Loucy (cell line): ENCODE measurements around the gene RPN2.
A peak's percentile ranks its signal among the peaks of the same experiment; 100 is the strongest.

Experiments
- H2AFZ ChIP-seq: fragments of 200-600 bp; sonication (generic); 2 replicates; pipeline ENCODE4 v1.6.0; 2016; ENCODE audit warnings: antibody characterized with exemption, mild to moderate bottlenecking, low read length, moderate library complexity
- H3F3A ChIP-seq: fragments of 200-600 bp; 2 replicates; pipeline ENCODE4 v1.6.0; 2016; ENCODE audit warnings: antibody characterized with exemption, low read depth, mild to moderate bottlenecking
- H3K27me3 ChIP-seq: fragments of 200-600 bp; sonication (generic); 2 replicates; pipeline ENCODE4 v1.6.1; 2014; ENCODE audit warnings: low read length, mild to moderate bottlenecking; ENCODE audit not compliant: insufficient read depth, poor library complexity, severe bottlenecking
- H3K36me3 ChIP-seq: fragments of 200-600 bp; sonication (generic); 2 replicates; pipeline ENCODE4 v1.6.1; 2016; ENCODE audit warnings: low read length; ENCODE audit not compliant: insufficient read depth
- H3K4me1 ChIP-seq: fragments of 200-600 bp; sonication (generic); 2 replicates; pipeline ENCODE4 v1.5.1; 2014; ENCODE audit warnings: low read length, mild to moderate bottlenecking; ENCODE audit not compliant: insufficient read depth, poor library complexity, severe bottlenecking
- H3K4me2 ChIP-seq: fragments of 200-600 bp; sonication (generic); 2 replicates; pipeline ENCODE4 v1.6.0; 2014; ENCODE audit warnings: antibody characterized with exemption, low read length, low read depth, mild to moderate bottlenecking; ENCODE audit not compliant: poor library complexity, severe bottlenecking
- H3K4me3 ChIP-seq: fragments of 200-600 bp; sonication (generic); 2 replicates; pipeline ENCODE4 v1.5.1; 2014; ENCODE audit warnings: low read length, mild to moderate bottlenecking, mixed read lengths; ENCODE audit not compliant: poor library complexity, severe bottlenecking
- H3K79me2 ChIP-seq: fragments of 200-600 bp; sonication (generic); 2 replicates; pipeline ENCODE4 v1.6.1; 2014; ENCODE audit warnings: low read length; ENCODE audit not compliant: insufficient read depth
- H3K9ac ChIP-seq: fragments of 200-600 bp; sonication (generic); 2 replicates; pipeline ENCODE4 v1.6.0; 2014; ENCODE audit warnings: mild to moderate bottlenecking, low read depth, low read length, moderate library complexity; ENCODE audit not compliant: poor library complexity, severe bottlenecking
- H3K9me2 ChIP-seq: fragments of 200-600 bp; sonication (generic); replicated peaks from 2 replicates; pipeline ENCODE4 v1.6.1; 2016; ENCODE audit warnings: low read depth, low read length, mixed read lengths
- H3K9me3 ChIP-seq: fragments of 200-600 bp; sonication (generic); 2 replicates; pipeline ENCODE4 v1.6.1; 2014; ENCODE audit warnings: mild to moderate bottlenecking, antibody characterized with exemption, low read length, low read depth; ENCODE audit not compliant: insufficient read depth
- H4K20me1 ChIP-seq: fragments of 200-600 bp; sonication (generic); 2 replicates; pipeline ENCODE4 v1.6.0; 2014; ENCODE audit warnings: antibody characterized with exemption, low read length, mild to moderate bottlenecking; ENCODE audit not compliant: insufficient read depth, poor library complexity, severe bottlenecking
- EZH2phosphoT487 ChIP-seq: fragments of 200-600 bp; IDR thresholded peaks from 2 replicates; pipeline ENCODE4 v1.6.1; 2018; ENCODE audit warnings: antibody characterized with exemption, mild to moderate bottlenecking, moderate library complexity, borderline replicate concordance
- TF ChIP-seq, protein P1 (sequence below): fragments of 200-600 bp; sonication (generic); conservative IDR thresholded peaks from 2 replicates; pipeline ENCODE4 v1.5.1; 2014; ENCODE audit warnings: mild to moderate bottlenecking, antibody characterized with exemption, low read length

RPN2 gene

DNA sequence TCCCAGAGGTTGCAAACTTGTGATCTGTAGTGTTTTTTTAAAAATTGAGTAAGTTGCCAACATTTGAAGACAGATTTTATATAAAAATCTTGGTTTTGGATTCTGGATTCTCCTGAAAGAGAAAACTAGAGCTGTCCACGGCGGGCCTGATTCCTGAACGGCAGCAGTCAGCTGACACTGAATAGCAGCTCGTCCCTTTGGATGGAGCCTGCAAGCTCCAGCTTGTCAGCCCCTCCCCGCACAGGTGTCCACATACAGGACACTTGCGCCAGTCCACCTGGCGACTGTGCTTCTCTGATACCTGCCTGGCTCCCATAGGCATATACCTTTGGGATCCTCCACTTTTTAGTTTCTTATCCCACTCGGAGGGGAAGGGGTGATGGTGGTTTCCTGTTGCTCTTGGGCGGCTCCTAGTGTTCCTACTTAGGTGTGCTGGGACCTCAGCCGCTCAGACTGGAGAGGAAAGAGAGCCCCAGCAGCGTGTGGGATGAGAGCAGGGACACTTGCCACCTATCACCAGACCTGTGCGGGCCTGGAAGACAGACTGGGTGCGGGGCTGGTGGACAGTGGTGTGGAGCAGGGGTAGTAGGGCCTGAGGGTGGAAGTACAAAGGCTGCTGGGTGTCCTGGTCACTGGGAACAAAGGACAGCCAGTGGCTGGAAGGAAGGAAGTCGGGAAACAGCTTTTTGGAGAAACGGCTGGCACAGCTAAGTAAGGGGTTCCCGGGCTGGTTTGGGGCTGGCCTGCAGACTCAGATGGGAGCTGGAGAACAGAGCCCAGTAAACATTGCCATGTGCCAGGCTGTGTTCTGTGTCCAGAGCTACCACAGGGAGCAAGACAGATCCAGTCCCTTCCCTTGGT, 64.2 kb downstream of the RPN2 start:
- H3K36me3 ChIP-seq, result peaks cover 55% of the 10 kb centered on the region; the same call in 1 of the 2 replicates

GRCh38 chr20:37243937-37244571, 64.9 kb downstream of the RPN2 start:
- Histone ChIP-seq H3K9me2 (no peaks in the 10 kb centered on the region), H3K4me2 (no peak overlapping the region), H3K36me3 (peaks cover 48% of the 10 kb centered on the region; the same call in 1 of the 2 replicates), H4K20me1 (no peaks in the 10 kb centered on the region), H3K9me3 (no peaks in the 10 kb centered on the region), H3K79me2 (no peaks in the 10 kb centered on the region), H3F3A (no peaks in the 10 kb centered on the region), H3K4me3 (no peak overlapping the region), H3K4me1 (peaks cover 3% of the 10 kb centered on the region), H3K27me3 (no peaks in the 10 kb centered on the region), H2AFZ (no peak overlapping the region), H3K9ac (no peak overlapping the region)
- TF ChIP-seq, protein P1, sequence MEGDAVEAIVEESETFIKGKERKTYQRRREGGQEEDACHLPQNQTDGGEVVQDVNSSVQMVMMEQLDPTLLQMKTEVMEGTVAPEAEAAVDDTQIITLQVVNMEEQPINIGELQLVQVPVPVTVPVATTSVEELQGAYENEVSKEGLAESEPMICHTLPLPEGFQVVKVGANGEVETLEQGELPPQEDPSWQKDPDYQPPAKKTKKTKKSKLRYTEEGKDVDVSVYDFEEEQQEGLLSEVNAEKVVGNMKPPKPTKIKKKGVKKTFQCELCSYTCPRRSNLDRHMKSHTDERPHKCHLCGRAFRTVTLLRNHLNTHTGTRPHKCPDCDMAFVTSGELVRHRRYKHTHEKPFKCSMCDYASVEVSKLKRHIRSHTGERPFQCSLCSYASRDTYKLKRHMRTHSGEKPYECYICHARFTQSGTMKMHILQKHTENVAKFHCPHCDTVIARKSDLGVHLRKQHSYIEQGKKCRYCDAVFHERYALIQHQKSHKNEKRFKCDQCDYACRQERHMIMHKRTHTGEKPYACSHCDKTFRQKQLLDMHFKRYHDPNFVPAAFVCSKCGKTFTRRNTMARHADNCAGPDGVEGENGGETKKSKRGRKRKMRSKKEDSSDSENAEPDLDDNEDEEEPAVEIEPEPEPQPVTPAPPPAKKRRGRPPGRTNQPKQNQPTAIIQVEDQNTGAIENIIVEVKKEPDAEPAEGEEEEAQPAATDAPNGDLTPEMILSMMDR, result no peak

More for the DNA sequence above, 64.2 kb downstream of the RPN2 start:
- H3K4me1 ChIP-seq, result peaks cover 3% of the 10 kb centered on the region
- no peaks in the 10 kb centered on the region for H3K9me3 ChIP-seq
- H2AFZ ChIP-seq, result no peak overlapping the region
- H3K79me2 ChIP-seq, result no peaks in the 10 kb centered on the region
- H3F3A ChIP-seq, result no peaks in the 10 kb centered on the region
- H3K4me2 ChIP-seq, result no peak overlapping the region
- no peak overlapping the region for H3K4me3 ChIP-seq
- no peaks in the 10 kb centered on the region for H3K27me3 ChIP-seq
- H4K20me1 ChIP-seq, result no peaks in the 10 kb centered on the region
- no peaks in the 10 kb centered on the region for H3K9me2 ChIP-seq
- H3K9ac ChIP-seq, result no peak overlapping the region
- no peak for TF ChIP-seq EZH2phosphoT487
- TF ChIP-seq, protein P1, result peak; percentile 16; the same call in 1 of the 2 replicates

- no peak overlapping the region for H3K4me2 ChIP-seq
- H3K9ac ChIP-seq, result no peak overlapping the region
- H3K9me2 ChIP-seq, result no peaks in the 10 kb centered on the region
- no peaks in the 10 kb centered on the region for H4K20me1 ChIP-seq
- H3K36me3 ChIP-seq, result peaks cover 43% of the 10 kb centered on the region; the same call in 1 of the 2 replicates
- no peaks in the 10 kb centered on the region for H3K79me2 ChIP-seq
- no peaks in the 10 kb centered on the region for H3K9me3 ChIP-seq
- H3K27me3 ChIP-seq, result no peaks in the 10 kb centered on the region
- H3K4me1 ChIP-seq, result peaks cover 3% of the 10 kb centered on the region
- H2AFZ ChIP-seq, result no peak overlapping the region
- H3F3A ChIP-seq, result no peaks in the 10 kb centered on the region
- H3K4me3 ChIP-seq, result no peak overlapping the region
- no peak for TF ChIP-seq EZH2phosphoT487
- TF ChIP-seq, protein P1, result no peak
Measured at GRCh38 chr20:37244572-37244957, 65.4 kb downstream of the RPN2 start.
